Esophagus squamous epithelium (tissue), 5 donors: Measurements from ENCODE around the gene PRDM4. TPM values are rescaled to one million over a fixed set of nuclear protein-coding genes. Genes with fewer than 3 reads are reported as not detected.
"Not testable (repeated sequence)": the region's sequence is repeated elsewhere in the genome, so short reads cannot be mapped to it uniquely, and the experiment has no call there.

ENCODE experiments used
- DNase-seq: peaks from one replicate; lab custom pipeline; 2025; lab: John Stamatoyannopoulos, UW
- H3K27ac ChIP-seq, 4 donors: fragments of 200-600 bp; sonication (generic); one replicate each; pipeline ENCODE4 v1.5.1; 2016 to 2019; ENCODE audit warnings: mild to moderate bottlenecking in 1 of 4
- H3K27me3 ChIP-seq, 4 donors: fragments of 200-600 bp; sonication (generic); 1 replicate in 3 of 4; 2 replicates in 1 of 4; pipeline versions ENCODE4 v1.5.1 to v1.6.0; 2017 to 2021; ENCODE audit warnings: antibody characterized with exemption in 1 of 4
- H3K36me3 ChIP-seq, 3 donors: fragments of 200-600 bp; sonication (generic); one replicate each; pipeline ENCODE4 v1.5.1; 2016 to 2019
- H3K4me1 ChIP-seq, 3 donors: fragments of 200-600 bp; sonication (generic); one replicate each; pipeline ENCODE4 v1.5.1; 2017 to 2019
- H3K4me3 ChIP-seq, 4 donors: fragments of 200-600 bp; sonication (generic); 1 replicate in 3 of 4; 2 replicates in 1 of 4; pipeline ENCODE4 v1.5.1; 2016 to 2019; ENCODE audit warnings: mild to moderate bottlenecking in 2 of 4, moderate library complexity in 1 of 4
- H3K9me3 ChIP-seq, 3 donors: fragments of 200-600 bp; sonication (generic); one replicate each; pipeline ENCODE4 v1.5.1; 2016 to 2019
- CTCF ChIP-seq, 6 experiments: fragments of 450-650 bp in 4 of 6; fragments of 200-600 bp in 2 of 6; sonication (generic) in 2 of 6; IDR thresholded peaks; one replicate each; pipeline ENCODE4 v1.5.1; 2016 to 2019; ENCODE audit warnings: antibody characterized with exemption in 6 of 6, mild to moderate bottlenecking in 4 of 6, moderate library complexity in 4 of 6
- POLR2A ChIP-seq, 4 donors: fragments of 450-650 bp; IDR thresholded peaks; one replicate each; pipeline ENCODE4 v1.6.1; 2017; ENCODE audit warnings: antibody characterized with exemption in 4 of 4, mild to moderate bottlenecking in 4 of 4, moderate library complexity in 3 of 4
- WGBS, 2 donors: methylation state at CpG; one replicate each; pipeline ENCODE4 v1.1.5; 2018; 5-methylcytosine and 5-hydroxymethylcytosine counted together
- intact Hi-C: fragments of 100-400 bp; cut with DNase I; formaldehyde crosslinking; loops from one replicate; pipeline ENCODE4 v1.15.0; 2022
- total RNA-seq, 4 donors: library from RNA; depleted of rRNA; stranded (reverse); fragments of >200 nt; gene quantifications; one replicate each; pipeline ENCODE4 v1.1.0, GENCODE V29; 2016
- donor health status: DM: yes; HTN: yes; CAD: no.

The PRDM4 gene
- total RNA-seq, 4 donors from 2014 or later: 11.4 to 24.8 (median 22.9) TPM

- Histone ChIP-seq H3K9me3 (no peaks in the 10 kb centered on the region), H3K4me3 (no peak overlapping the region), H3K27ac (peak overlapping the region in 3 of 4 donors; percentile 5 to 65 (median 42)), H3K4me1 (peaks cover 0 to 7% (median 0%) of the 10 kb centered on the region in 3 donors), H3K36me3 (peaks cover 4 to 37% (median 9%) of the 10 kb centered on the region in 3 donors), H3K27me3 (no peaks in the 10 kb centered on the region)
- intact Hi-C loops: no loop called here
- no peak for DNase-seq
- TF ChIP-seq CTCF (IDR thresholded peaks at IDR 0.05): no peak
- TF ChIP-seq POLR2A (IDR thresholded peaks at IDR 0.05): no peak
- 48 to 55% methylated on average over 4 of the region's 4 CpGs for WGBS, 2 donors
Measured at GRCh38 chr12:107730618-107731341, 30.2 kb downstream of the PRDM4 start.

GRCh38 chr12:107727742-107728141 lies 33.2 kb downstream of the PRDM4 start:
- intact Hi-C loops, H3K27me3 ChIP-seq, DNase-seq, H3K9me3 ChIP-seq, H3K27ac ChIP-seq, H3K4me3 ChIP-seq, H3K4me1 ChIP-seq: not testable (repeated sequence)
- peaks cover 0 to 11% (median 0%) of the 10 kb centered on the region in 3 donors for H3K36me3 ChIP-seq
- WGBS, 2 donors: 83 to 100% methylated on average over 1 of the region's 1 CpG

- H3K4me3 ChIP-seq, H3K4me1 ChIP-seq, H3K9me3 ChIP-seq, DNase-seq, H3K27me3 ChIP-seq, H3K27ac ChIP-seq, intact Hi-C loops: not testable (repeated sequence)
- H3K36me3 ChIP-seq: peaks cover 0 to 11% (median 0%) of the 10 kb centered on the region in 3 donors
- WGBS, 2 donors: 60 to 80% methylated on average over 1 of the region's 1 CpG
Measured at GRCh38 chr12:107727327-107727726, 33.6 kb downstream of the PRDM4 start.

GRCh38 chr12:107718606-107719005 lies 42.3 kb downstream of the PRDM4 start:
- TF ChIP-seq CTCF (IDR thresholded peaks at IDR 0.05): no peak
- no peak for TF ChIP-seq POLR2A (IDR thresholded peaks at IDR 0.05)
- no peak overlapping the region for H3K27ac ChIP-seq
- no peaks in the 10 kb centered on the region for H3K4me1 ChIP-seq
- DNase-seq: no peak
- 90 to 100% methylated on average over 1 of the region's 1 CpG for WGBS, 2 donors
- H3K9me3 ChIP-seq: no peaks in the 10 kb centered on the region
- no peak overlapping the region for H3K4me3 ChIP-seq
- peaks cover 3 to 47% (median 7%) of the 10 kb centered on the region in 3 donors for H3K36me3 ChIP-seq
- H3K27me3 ChIP-seq: no peaks in the 10 kb centered on the region
- intact Hi-C loops: no loop called here

GRCh38 chr12:107715780-107716179 lies 45.2 kb downstream of the PRDM4 start:
- DNase-seq: no peak
- Histone ChIP-seq H3K36me3 (peaks cover 5 to 58% (median 22%) of the 10 kb centered on the region in 3 donors), H3K4me3 (no peak overlapping the region), H3K27me3 (no peaks in the 10 kb centered on the region), H3K27ac (no peak overlapping the region), H3K9me3 (no peaks in the 10 kb centered on the region), H3K4me1 (no peaks in the 10 kb centered on the region)
- intact Hi-C loops: no loop called here
- TF ChIP-seq CTCF (IDR thresholded peaks at IDR 0.05) (no peak), POLR2A (IDR thresholded peaks at IDR 0.05) (no peak)

GRCh38 chr12:107705522-107705921 lies 55.4 kb downstream of the PRDM4 start:
- H3K27ac ChIP-seq, intact Hi-C loops, H3K9me3 ChIP-seq, DNase-seq, H3K27me3 ChIP-seq, H3K4me1 ChIP-seq, H3K4me3 ChIP-seq: not testable (repeated sequence)
- 95 to 96% methylated on average over 4 to 5 of the region's 5 CpGs for WGBS, 2 donors
- H3K36me3 ChIP-seq: peaks cover 15 to 93% (median 40%) of the 10 kb centered on the region in 3 donors
